K562 (cell line): ENCODE results near the gene TK1. TPM values are rescaled to one million over a fixed set of nuclear protein-coding genes. Genes with fewer than 3 reads are reported as not detected.

Source experiments
- ATAC-seq: fragments of 200-7000 bp; cut with Tn5 transposase; 3 replicates; pipeline ENCODE4 v1.9.1; 2020; ENCODE audit warnings: moderate library complexity
- BruUV-seq: library from RNA; stranded (reverse); fragments of 400-500 nt; replicated peaks from 2 replicates; lab custom pipeline; 2021; lab: Mats Ljungman, UMichigan
- CTCF ChIA-PET: fragments of 300-600 bp; formaldehyde crosslinking; extraction: SDS; loops from one replicate; lab custom pipeline; 2021; ENCODE audit warnings: low intra/inter-chr PET ratio; lab: Yijun Ruan, JAX
- POLR2A ChIA-PET: fragments of 300-600, 350-650 bp; sonication (Branson Sonifier 250); formaldehyde crosslinking; extraction: SDS; loops from one replicate; lab custom pipeline; 2021; ENCODE audit warnings: antibody characterized with exemption, inconsistent platforms; lab: Yijun Ruan, JAX
- DNase-seq, 4 experiments: peaks; one replicate each; pipeline versions ENCODE4 v3.0.0 to v3.0.0-alpha.2; 2011 to 2018; ENCODE audit warnings: low spot score in 3 of 4, mixed read lengths in 3 of 4; ENCODE audit errors: extremely low read depth in 1 of 4
- FAIRE-seq: peaks from 2 replicates; lab custom pipeline; 2011; peaks lifted over from hg19 to GRCh38; lab: Jason Lieb, UNC
- H2AFZ ChIP-seq: 2 replicates; pipeline ENCODE4 v1.6.0; 2011; ENCODE audit warnings: low read depth, low read length, control low read depth, inconsistent platforms
- H3K27ac ChIP-seq: fragments of 200-600 bp; 3 replicates; pipeline ENCODE4 v1.8.0; 2011; ENCODE audit warnings: low read depth, mild to moderate bottlenecking, control low read depth, inconsistent platforms, low read length, moderate library complexity, mixed read lengths; ENCODE audit errors: extremely low read depth
- H3K27me3 ChIP-seq, 2 experiments: fragments of 300-600 bp in 1 of 2; 2 replicates in 1 of 2; 3 replicates in 1 of 2; pipeline versions ENCODE4 v1.6.0 to v1.8.0; 2011; ENCODE audit warnings: inconsistent platforms in 2 of 2, low read length in 2 of 2, mild to moderate bottlenecking in 1 of 2, mixed read lengths in 1 of 2, moderate library complexity in 1 of 2; ENCODE audit not compliant: control insufficient read depth in 2 of 2, insufficient read depth in 2 of 2
- H3K36me3 ChIP-seq: fragments of 300-600 bp; 3 replicates; pipeline ENCODE4 v1.8.0; 2011; ENCODE audit warnings: mild to moderate bottlenecking, low read length, inconsistent platforms; ENCODE audit not compliant: control insufficient read depth, insufficient read depth
- H3K4me1 ChIP-seq, 2 experiments: fragments of 200-600 bp in 1 of 2; replicated peaks in 1 of 2; 2 replicates in 1 of 2; 3 replicates in 1 of 2; pipeline versions ENCODE4 v1.5.1 to v1.8.0; 2011; ENCODE audit warnings: inconsistent platforms in 2 of 2, low read length in 2 of 2, mild to moderate bottlenecking in 1 of 2, mixed read lengths in 1 of 2, moderate library complexity in 1 of 2; ENCODE audit not compliant: control insufficient read depth in 2 of 2, insufficient read depth in 2 of 2
- H3K4me2 ChIP-seq: 2 replicates; pipeline ENCODE4 v1.6.1; 2011; ENCODE audit warnings: low read length, control low read depth, inconsistent platforms, mixed read lengths; ENCODE audit not compliant: insufficient read depth
- H3K4me3 ChIP-seq: fragments of 200-600 bp; sonication (generic), shearing (Covaris generic); 2 replicates; pipeline ENCODE4 v1.5.1; 2016; ENCODE audit warnings: control low read depth, inconsistent platforms
- H3K79me2 ChIP-seq: fragments of 200-600 bp; 3 replicates; pipeline ENCODE4 v1.8.0; 2011; ENCODE audit warnings: low read length, inconsistent platforms; ENCODE audit not compliant: control insufficient read depth, insufficient read depth
- H3K9ac ChIP-seq, 2 experiments: 2 replicates each; pipeline versions ENCODE4 v1.6.0 to v1.6.1; 2011; ENCODE audit warnings: low read depth in 2 of 2, low read length in 2 of 2, control low read depth in 1 of 2, inconsistent platforms in 1 of 2, mild to moderate bottlenecking in 1 of 2, mixed read lengths in 1 of 2; ENCODE audit not compliant: insufficient read depth in 1 of 2
- H3K9me1 ChIP-seq: one replicate; pipeline ENCODE4 v1.6.0; 2011; ENCODE audit warnings: inconsistent platforms, mild to moderate bottlenecking, low read length, moderate library complexity; ENCODE audit not compliant: control insufficient read depth, insufficient read depth
- H3K9me3 ChIP-seq: replicated peaks from 2 replicates; pipeline ENCODE4 v1.5.1; 2011; ENCODE audit warnings: low read depth, low read length, inconsistent platforms; ENCODE audit not compliant: control insufficient read depth, insufficient read depth
- H4K20me1 ChIP-seq: replicated peaks from 2 replicates; pipeline ENCODE4 v1.6.1; 2011; ENCODE audit warnings: low read length, inconsistent platforms, mixed read lengths; ENCODE audit not compliant: control insufficient read depth, insufficient read depth
- CTBP1 ChIP-seq: fragments of 450-650 bp; IDR thresholded peaks from 2 replicates; pipeline ENCODE4 v1.6.1; 2016; ENCODE audit warnings: borderline replicate concordance
- DACH1 ChIP-seq: fragments of 450-650 bp; IDR thresholded peaks from 2 replicates; pipeline ENCODE4 v1.6.1; 2018; ENCODE audit not compliant: partially characterized antibody
- HDAC2 ChIP-seq: fragments of 450-650 bp; IDR thresholded peaks from 2 replicates; pipeline ENCODE4 v1.6.1; 2016; ENCODE audit warnings: mild to moderate bottlenecking
- ILF3 ChIP-seq: fragments of 450-650 bp; IDR thresholded peaks from 2 replicates; pipeline ENCODE4 v1.6.1; 2018; ENCODE audit warnings: antibody characterized with exemption, mild to moderate bottlenecking, moderate library complexity, borderline replicate concordance
- KLF10 ChIP-seq: fragments of 250-450 bp; sonication (Bioruptor Pico); IDR thresholded peaks from 2 replicates; pipeline ENCODE4 v1.6.1; 2021; ENCODE audit warnings: matching md5 sums
- KLF6 ChIP-seq: fragments of 250-450 bp; sonication (Bioruptor Pico); IDR thresholded peaks from 2 replicates; pipeline ENCODE4 v1.4.0; 2020; ENCODE audit warnings: mild to moderate bottlenecking, moderate library complexity, borderline replicate concordance
- NR2C1 ChIP-seq, 2 experiments: fragments of 450-650 bp; IDR thresholded peaks; 2 replicates each; pipeline ENCODE4 v1.6.1; 2017; ENCODE audit warnings: mild to moderate bottlenecking in 2 of 2, antibody characterized with exemption in 1 of 2, inconsistent platforms in 1 of 2, missing compliant biosample characterization in 1 of 2, missing genetic modification characterization in 1 of 2
- NR3C1 ChIP-seq: sonication (generic); formaldehyde crosslinking; IDR thresholded peaks from 2 replicates; pipeline ENCODE4 v1.8.1; 2022; ENCODE audit warnings: missing genetic modification reagents
- POLR2H ChIP-seq: IDR thresholded peaks from 2 replicates; pipeline ENCODE4 v1.6.1; 2016; ENCODE audit warnings: missing genetic modification characterization, low read depth, mild to moderate bottlenecking, control low read depth, missing compliant biosample characterization, moderate library complexity
- SP1 ChIP-seq: sonication (generic); formaldehyde crosslinking; IDR thresholded peaks from 2 replicates; pipeline ENCODE4 v1.8.1; 2022; ENCODE audit warnings: mild to moderate bottlenecking, missing genetic modification reagents
- SREBF1 ChIP-seq: fragments of 150-350 bp; IDR thresholded peaks from 2 replicates; pipeline ENCODE4 v1.6.1; 2014; ENCODE audit warnings: antibody characterized with exemption, low read depth, low read length, borderline replicate concordance
- TCF7L2 ChIP-seq: fragments of 150-350 bp; IDR thresholded peaks from 2 replicates; pipeline ENCODE4 v1.6.1; 2016; ENCODE audit warnings: low read depth, mild to moderate bottlenecking, low read length, moderate library complexity
- TEAD1 ChIP-seq, 2 experiments: fragments of 450-650 bp in 1 of 2; sonication (generic) in 1 of 2; formaldehyde crosslinking; IDR thresholded peaks; 2 replicates each; pipeline versions ENCODE4 v1.4.0 to v1.8.0; 2020 to 2022; ENCODE audit warnings: mild to moderate bottlenecking in 2 of 2, missing genetic modification reagents in 1 of 2
- TGIF2 ChIP-seq: sonication (generic); formaldehyde crosslinking; IDR thresholded peaks from 2 replicates; pipeline ENCODE4 v1.8.1; 2022; ENCODE audit warnings: mild to moderate bottlenecking, missing genetic modification reagents, moderate library complexity
- YY1 ChIP-seq, 3 experiments: IDR thresholded peaks; 2 replicates each; pipeline ENCODE4 v1.6.1; 2011; ENCODE audit warnings: low read length in 2 of 3, mild to moderate bottlenecking in 2 of 3, moderate library complexity in 2 of 3, borderline replicate concordance in 1 of 3, control low read depth in 1 of 3, low read depth in 1 of 3; ENCODE audit not compliant: insufficient read depth in 3 of 3, insufficient replicate concordance in 2 of 3, control insufficient read depth in 1 of 3, insufficient read length in 1 of 3; ENCODE audit errors: extremely low read depth in 1 of 3
- ZBTB43 ChIP-seq: sonication (generic); formaldehyde crosslinking; IDR thresholded peaks from 2 replicates; pipeline ENCODE4 v1.8.0; 2023; ENCODE audit warnings: mild to moderate bottlenecking, missing genetic modification reagents
- ZNF699 ChIP-seq: fragments of 250-450 bp; sonication (Bioruptor Pico); IDR thresholded peaks from 2 replicates; pipeline ENCODE4 v1.8.0; 2021; ENCODE audit warnings: mild to moderate bottlenecking, moderate library complexity; ENCODE audit not compliant: insufficient replicate concordance
- WGBS: fragments of 100-300 bp; shearing (Covaris generic); methylation state at CpG from one replicate; pipeline ENCODE4 v1.1.6; 2016; ENCODE audit warnings: low coverage, mixed read lengths; ENCODE audit not compliant: insufficient coverage; ENCODE audit errors: missing lambda C conversion rate; 5-methylcytosine and 5-hydroxymethylcytosine counted together
- in situ Hi-C: fragments of 300-500 bp; cut with MboI; formaldehyde crosslinking; loops from 4 replicates; pipeline ENCODE4 v1.15.0; 2018; ENCODE audit warnings: inconsistent platforms, mixed read lengths
- intact Hi-C: fragments of 100-400 bp; cut with micrococcal nuclease; formaldehyde crosslinking; loops from 2 replicates; pipeline ENCODE4 v1.14.2; 2022
- polyA plus RNA-seq, 8 experiments: library from polyadenylated mRNA; depleted of rRNA in 4 of 8; stranded (reverse) in 5 of 8; unstranded in 3 of 8; fragments of >200 nt; fragmentation: Nextera tagmentation in 2 of 8; fragmentation: Illumina TruSeq in 1 of 8; extraction: Ambion mirVana in 2 of 8; extraction: Trizol in 1 of 8; gene quantifications; 2 replicates each; pipeline versions ENCODE4 v1.2.1 to v1.2.3, GENCODE V29; 2011 to 2014; ENCODE audit warnings: inconsistent platforms in 1 of 8, missing spikeins in 1 of 8
- total RNA-seq, 7 experiments: library from RNA; depleted of rRNA in 6 of 7; stranded (reverse); fragments of >200 nt in 6 of 7; fragmentation: Illumina TruSeq in 2 of 7; extraction: Trizol in 2 of 7; gene quantifications; 2 replicates each; pipeline versions ENCODE4 v1.2.1 to v1.2.3, GENCODE V29; 2011 to 2021; ENCODE audit warnings: low replicate concordance in 1 of 7
- TF ChIP-seq, protein P1 (sequence below): fragments of 450-650 bp; IDR thresholded peaks from 2 replicates; pipeline ENCODE4 v1.6.1; 2014; ENCODE audit warnings: low read depth, mild to moderate bottlenecking, moderate library complexity, borderline replicate concordance

Gene TK1
- total and polyA plus RNA-seq, 9 of the 15 experiments (the other 6 are each of a cell fraction or from before 2014, with no cell fraction given) = 8.4 to 280 (median 103) TPM

- H2AFZ ChIP-seq = peak within 1 kb of the TSS; percentile 99
- ChIA-PET CTCF (no interaction called here), POLR2A (interaction anchor here (0.6 to 3.8 kb wide), 7 partner anchors 10 to 37 kb away, joined by 3 to 30 read pairs (median 3); no protein-coding TSS in a partner anchor)
- DNase-seq = peak; percentile 93 to 96 (median 96)
- H3K4me1 ChIP-seq = peaks cover 3 to 28% of the 10 kb centered on the region in 2 experiments; a peak in 4 of 5 replicates
- peak within 1 kb of the TSS; percentile 74 for H3K4me3 ChIP-seq
- H3K79me2 ChIP-seq = peaks cover 29% of the 10 kb centered on the region
- under 1% methylated on average over 43 of the region's 60 CpGs for WGBS
- BruUV-seq = TSS peak; percentile 67
- peak; percentile 99 for ATAC-seq
- peak within 1 kb of the TSS; percentile 97 for H3K4me2 ChIP-seq
- no peaks in the 10 kb centered on the region; a peak in 1 of 5 replicates for H3K27me3 ChIP-seq
- peaks cover 28% of the 10 kb centered on the region; the same call in 2 of the 3 replicates for H3K36me3 ChIP-seq
- H3K9me3 ChIP-seq = no peaks in the 10 kb centered on the region
- in situ Hi-C loops (no loop called here), intact Hi-C loops (no loop called here)
- no peaks in the 10 kb centered on the region for H4K20me1 ChIP-seq
- H3K9ac ChIP-seq = peak within 1 kb of the TSS; percentile 97 to 99
- FAIRE-seq = peak; percentile 11
- no peaks in the 10 kb centered on the region for H3K9me1 ChIP-seq
- peak within 1 kb of the TSS; percentile 97 for H3K27ac ChIP-seq
- peak; percentile 67; the same call in 1 of the 2 replicates for TF ChIP-seq ZBTB43
- TF ChIP-seq SREBF1 = 0 out of 2 replicates have a peak, but pooled peaks have one; percentile 48
- no peak for TF ChIP-seq ILF3
- TF ChIP-seq ZNF699 (CRISPR knock-in tag) = no peak
- TF ChIP-seq POLR2H (tag) = 0 out of 2 replicates have a peak, but pooled peaks have one; percentile 28
- no peak for TF ChIP-seq DACH1
- TF ChIP-seq TEAD1 (CRISPR knock-in tag; IDR thresholded peaks at IDR 0.05) = peak in 1 of 2 experiments; percentile 75; a peak in 2 of 4 replicates
- no peak for TF ChIP-seq NR2C1 (IDR thresholded peaks at IDR 0.05)
- TF ChIP-seq NR2C1 (tag; IDR thresholded peaks at IDR 0.05) = peak; percentile 60; the same call in 1 of the 2 replicates
- peak; percentile 50; the same call in 1 of the 2 replicates for TF ChIP-seq CTBP1
- peak; percentile 75; the same call in 1 of the 2 replicates for TF ChIP-seq HDAC2
- no peak for TF ChIP-seq NR3C1 (CRISPR knock-in tag)
- TF ChIP-seq KLF10 (CRISPR knock-in tag) = no peak
- TF ChIP-seq TCF7L2 = no peak
- peak; percentile 81; the same call in 1 of the 2 replicates for TF ChIP-seq KLF6
- peak; percentile 59 to 92 (median 89) for TF ChIP-seq YY1 (IDR thresholded peaks at IDR 0.05; ENCODE audit: borderline replicate concordance in 1 of 3, control insufficient read depth in 1 of 3, extremely low read depth in 1 of 3, insufficient read depth in 3 of 3, insufficient read length in 1 of 3, insufficient replicate concordance in 2 of 3, low read depth in 1 of 3, low read length in 2 of 3)
- TF ChIP-seq, protein P1, sequence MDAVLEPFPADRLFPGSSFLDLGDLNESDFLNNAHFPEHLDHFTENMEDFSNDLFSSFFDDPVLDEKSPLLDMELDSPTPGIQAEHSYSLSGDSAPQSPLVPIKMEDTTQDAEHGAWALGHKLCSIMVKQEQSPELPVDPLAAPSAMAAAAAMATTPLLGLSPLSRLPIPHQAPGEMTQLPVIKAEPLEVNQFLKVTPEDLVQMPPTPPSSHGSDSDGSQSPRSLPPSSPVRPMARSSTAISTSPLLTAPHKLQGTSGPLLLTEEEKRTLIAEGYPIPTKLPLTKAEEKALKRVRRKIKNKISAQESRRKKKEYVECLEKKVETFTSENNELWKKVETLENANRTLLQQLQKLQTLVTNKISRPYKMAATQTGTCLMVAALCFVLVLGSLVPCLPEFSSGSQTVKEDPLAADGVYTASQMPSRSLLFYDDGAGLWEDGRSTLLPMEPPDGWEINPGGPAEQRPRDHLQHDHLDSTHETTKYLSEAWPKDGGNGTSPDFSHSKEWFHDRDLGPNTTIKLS = peak; percentile 90
- TF ChIP-seq SP1 (CRISPR knock-in tag) = peak; percentile 99
- peak; percentile 95; the same call in 1 of the 2 replicates for TF ChIP-seq TGIF2 (CRISPR knock-in tag)
Measured at GRCh38 chr17:78214016-78214705, 27.3 kb upstream of the TK1 start, which contains the start of gene BIRC5. Gene BIRC5, plus strand, starts transcription at chr17:78214253. Its CDS starts 64 bp downstream, at chr17:78214317.
